ENCODE data around the gene TRPT1.

DNA sequence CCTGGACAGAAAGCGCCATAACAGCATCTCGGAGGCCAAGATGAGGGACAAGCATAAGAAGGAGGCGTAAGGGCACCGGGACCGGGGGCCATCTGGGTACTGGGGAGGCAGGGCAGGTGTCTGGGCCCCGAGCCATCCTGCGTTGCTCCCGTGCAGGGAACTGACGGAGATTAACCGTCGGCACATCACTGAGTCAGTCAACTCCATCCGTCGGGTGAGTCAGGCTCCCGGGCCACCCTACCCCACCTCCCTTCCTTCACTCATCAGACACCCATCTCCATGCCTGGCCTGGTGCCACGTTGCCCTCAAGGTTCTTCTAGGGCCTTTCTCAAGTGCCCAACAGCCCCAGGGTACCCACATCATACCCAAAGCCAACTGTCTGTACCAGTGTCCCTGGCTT, 40.4 kb upstream of the TRPT1 start:
- TF ChIP-seq CTCF (IDR thresholded peaks at IDR 0.05; ENCODE audit: low read length) (no peak), EZH2 (IDR thresholded peaks at IDR 0.05; ENCODE audit: borderline replicate concordance, low read length) (no peak)
